Nephron progenitor cell (in vitro differentiated cells): ENCODE results near the gene SYT13.
"Not testable (repeated sequence)": the region's sequence is repeated elsewhere in the genome, so short reads cannot be mapped to it uniquely, and the experiment has no call there.

Source experiments
- DNase-seq: peaks from one replicate; pipeline ENCODE4 v3.0.0; 2021
- H3K27ac Mint-ChIP-seq: 2 replicates; pipeline ENCODE4 v1.8.0; 2021; ENCODE audit warnings: mild to moderate bottlenecking, moderate library complexity, mixed read lengths
- H3K27me3 Mint-ChIP-seq: 2 replicates; pipeline ENCODE4 v1.8.0; 2021; ENCODE audit warnings: mild to moderate bottlenecking, low read depth, mixed read lengths; ENCODE audit not compliant: poor library complexity
- H3K36me3 Mint-ChIP-seq: 2 replicates; pipeline ENCODE4 v1.8.0; 2021; ENCODE audit warnings: low read depth, mixed read lengths
- H3K4me1 Mint-ChIP-seq: 2 replicates; pipeline ENCODE4 v1.8.0; 2021; ENCODE audit warnings: mixed read lengths
- H3K4me3 Mint-ChIP-seq: 2 replicates; pipeline ENCODE4 v1.8.0; 2021; ENCODE audit warnings: mild to moderate bottlenecking, moderate library complexity, mixed read lengths
- H3K9me3 Mint-ChIP-seq: 2 replicates; pipeline ENCODE4 v1.8.0; 2021; ENCODE audit warnings: mild to moderate bottlenecking, moderate library complexity, mixed read lengths
- CTCF ChIP-seq: fragments of 200-600 bp; sonication (generic); IDR thresholded peaks from 2 replicates; pipeline ENCODE4 v1.5.0; 2021; ENCODE audit warnings: antibody characterized with exemption

SYT13 gene

GRCh38 chr11:45253640-45254039 lies 32.5 kb downstream of the SYT13 start:
- no peak for TF ChIP-seq CTCF
- DNase-seq, result no peak
- H3K36me3 Mint-ChIP-seq, result no peaks in the 10 kb centered on the region
- no peak overlapping the region for H3K27ac Mint-ChIP-seq
- H3K4me1 Mint-ChIP-seq, result peaks cover 9% of the 10 kb centered on the region
- peaks cover 63% of the 10 kb centered on the region for H3K27me3 Mint-ChIP-seq
- H3K9me3 Mint-ChIP-seq, result no peaks in the 10 kb centered on the region
- H3K4me3 Mint-ChIP-seq, result no peak overlapping the region

GRCh38 chr11:45252877-45253276 lies 33.3 kb downstream of the SYT13 start:
- no peak for TF ChIP-seq CTCF
- H3K4me3 Mint-ChIP-seq, result no peak overlapping the region
- no peak overlapping the region for H3K27ac Mint-ChIP-seq
- peaks cover 59% of the 10 kb centered on the region for H3K27me3 Mint-ChIP-seq
- H3K9me3 Mint-ChIP-seq, result no peaks in the 10 kb centered on the region
- no peak for DNase-seq
- peaks cover 9% of the 10 kb centered on the region for H3K4me1 Mint-ChIP-seq
- H3K36me3 Mint-ChIP-seq, result no peaks in the 10 kb centered on the region

- Mint-ChIP-seq H3K4me3 (no peak overlapping the region), H3K27ac (no peak overlapping the region), H3K36me3 (no peaks in the 10 kb centered on the region), H3K9me3 (no peaks in the 10 kb centered on the region), H3K27me3 (peaks cover 63% of the 10 kb centered on the region), H3K4me1 (peaks cover 9% of the 10 kb centered on the region)
- peak; percentile 83 for DNase-seq
- peak; percentile 76 for TF ChIP-seq CTCF
These were observed 33.8 kb downstream of the SYT13 start for GRCh38 chr11:45252134-45252856.

GRCh38 chr11:45250035-45250718 lies 36.0 kb downstream of the SYT13 start:
- DNase-seq, result no peak
- TF ChIP-seq CTCF, result no peak
- Mint-ChIP-seq H3K27me3 (peaks cover 57% of the 10 kb centered on the region), H3K4me1 (peaks cover 11% of the 10 kb centered on the region), H3K4me3 (no peak overlapping the region), H3K9me3 (no peaks in the 10 kb centered on the region), H3K27ac (no peak overlapping the region), H3K36me3 (no peaks in the 10 kb centered on the region)

GRCh38 chr11:45249372-45249771 lies 36.8 kb downstream of the SYT13 start:
- H3K4me1 Mint-ChIP-seq, result peaks cover 14% of the 10 kb centered on the region
- H3K9me3 Mint-ChIP-seq, H3K4me3 Mint-ChIP-seq, DNase-seq, H3K36me3 Mint-ChIP-seq, H3K27ac Mint-ChIP-seq: not testable (repeated sequence)
- peaks cover 50% of the 10 kb centered on the region for H3K27me3 Mint-ChIP-seq

GRCh38 chr11:45248501-45249011 lies 37.6 kb downstream of the SYT13 start:
- H3K27me3 Mint-ChIP-seq, result peaks cover 48% of the 10 kb centered on the region
- no peak for DNase-seq
- TF ChIP-seq CTCF, result no peak

More at GRCh38 chr11:45248501-45249011, 37.6 kb downstream of the SYT13 start:
- Mint-ChIP-seq H3K27ac (no peak overlapping the region), H3K36me3 (no peaks in the 10 kb centered on the region), H3K4me3 (no peak overlapping the region), H3K9me3 (no peaks in the 10 kb centered on the region), H3K4me1 (peaks cover 14% of the 10 kb centered on the region)
